ENCODE data around the gene NRG4. TPM values are rescaled to one million over a fixed set of nuclear protein-coding genes. Genes with fewer than 3 reads are reported as not detected.
A peak's percentile ranks its signal among the peaks of the same experiment; 100 is the strongest.

NRG4 gene
- total and polyA plus RNA-seq, 2 of the 8 experiments (the other 6 are each of a cell fraction or from before 2014, with no cell fraction given) = 0.24 TPM; not detected in 1

GRCh38 chr15:75928680-75929608 lies 83.3 kb downstream of the NRG4 start:
- Histone ChIP-seq H2BK20ac (ENCODE audit: low read length) (no peak overlapping the region), H4K91ac (replicated peaks; ENCODE audit: insufficient read length, low read length) (no peak overlapping the region), H3K56ac (replicated peaks; ENCODE audit: insufficient read length, low read depth, low read length) (no peak overlapping the region), H3K4ac (replicated peaks; ENCODE audit: insufficient read length, low read depth, low read length) (no peak overlapping the region), H2BK120ac (replicated peaks; ENCODE audit: low read depth, low read length) (no peak overlapping the region), H3K23ac (ENCODE audit: insufficient read length) (no peak overlapping the region), H3K27ac (ENCODE audit: low read depth, low read length) (no peak overlapping the region), H2BK5ac (ENCODE audit: low read depth, low read length) (no peak overlapping the region), H3K9ac (replicated peaks in 1 of 4; ENCODE audit: extremely low read depth in 1 of 4, low read depth in 3 of 4, low read length in 3 of 4) (no peak overlapping the region), H3K4me1 (replicated peaks in 1 of 4; ENCODE audit: control insufficient read depth in 3 of 4, insufficient read depth in 4 of 4, low read length in 3 of 4) (peaks cover 0 to 11% (median 3%) of the 10 kb centered on the region in 4 experiments; a peak in 3 of 7 replicates), H4K20me1 (replicated peaks in 1 of 2; ENCODE audit: control insufficient read depth in 1 of 2, insufficient read depth in 2 of 2, low read length in 2 of 2) (peaks cover 3 to 14% of the 10 kb centered on the region in 2 experiments), H4K8ac (ENCODE audit: extremely low read depth, insufficient read depth, low read length) (no peak overlapping the region), H3K4me2 (ENCODE audit: insufficient read depth in 1 of 2, low read depth in 2 of 2, low read length in 2 of 2) (no peak overlapping the region), H3K27me3 (replicated peaks in 1 of 4; ENCODE audit: control insufficient read depth in 3 of 4, extremely low read depth in 1 of 4, insufficient read depth in 3 of 4, low read length in 3 of 4) (no peaks in the 10 kb centered on the region), H3K23me2 (ENCODE audit: low read depth, low read length) (no peaks in the 10 kb centered on the region), H3K4me3 (ENCODE audit: extremely low read depth in 1 of 4, insufficient read depth in 2 of 4, low read depth in 3 of 4, low read length in 4 of 4) (no peak overlapping the region), H3K14ac (ENCODE audit: insufficient read length) (no peak overlapping the region), H2AFZ (ENCODE audit: low read length) (no peak overlapping the region), H2AK5ac (ENCODE audit: low read depth, low read length) (no peak overlapping the region), H3K79me2 (ENCODE audit: control insufficient read depth in 1 of 2, insufficient read depth in 2 of 2, low read length in 2 of 2) (peaks cover 0 to 20% of the 10 kb centered on the region in 2 experiments; a peak in 2 of 4 replicates), H3K36me3 (ENCODE audit: control insufficient read depth in 2 of 4, insufficient read depth in 4 of 4, low read length in 3 of 4) (peaks cover under 1 to 37% (median 21%) of the 10 kb centered on the region in 4 experiments), H3K79me1 (ENCODE audit: low read depth, low read length) (0 out of 2 replicates have a peak, but pooled peaks cover 2% of the 10 kb centered on the region), H3K18ac (ENCODE audit: extremely low read depth, low read length) (no peak overlapping the region), H2BK15ac (ENCODE audit: low read length) (no peak overlapping the region), H4K5ac (ENCODE audit: insufficient read length, low read depth, low read length) (no peak overlapping the region), H3K9me3 (ENCODE audit: insufficient read depth in 2 of 2, low read depth in 1 of 2, low read length in 1 of 2) (no peaks in the 10 kb centered on the region), H2BK12ac (ENCODE audit: low read depth, low read length) (no peak overlapping the region)
- TF ChIP-seq SP1 (IDR thresholded peaks at IDR 0.05; ENCODE audit: low read depth, low read length) = 0 out of 2 replicates have a peak, but pooled peaks have one; percentile 15
- no peak for TF ChIP-seq CBX8 (IDR thresholded peaks at IDR 0.05; ENCODE audit: borderline replicate concordance, low read depth, low read length)
- TF ChIP-seq TAF7 (optimal IDR thresholded peaks at IDR 0.05; ENCODE audit: borderline replicate concordance, low read depth, low read length) = no peak
- 0 out of 2 replicates have a peak, but pooled peaks have one; percentile 39 for TF ChIP-seq JUND (IDR thresholded peaks at IDR 0.05; ENCODE audit: low read length)
- TF ChIP-seq, protein P1, sequence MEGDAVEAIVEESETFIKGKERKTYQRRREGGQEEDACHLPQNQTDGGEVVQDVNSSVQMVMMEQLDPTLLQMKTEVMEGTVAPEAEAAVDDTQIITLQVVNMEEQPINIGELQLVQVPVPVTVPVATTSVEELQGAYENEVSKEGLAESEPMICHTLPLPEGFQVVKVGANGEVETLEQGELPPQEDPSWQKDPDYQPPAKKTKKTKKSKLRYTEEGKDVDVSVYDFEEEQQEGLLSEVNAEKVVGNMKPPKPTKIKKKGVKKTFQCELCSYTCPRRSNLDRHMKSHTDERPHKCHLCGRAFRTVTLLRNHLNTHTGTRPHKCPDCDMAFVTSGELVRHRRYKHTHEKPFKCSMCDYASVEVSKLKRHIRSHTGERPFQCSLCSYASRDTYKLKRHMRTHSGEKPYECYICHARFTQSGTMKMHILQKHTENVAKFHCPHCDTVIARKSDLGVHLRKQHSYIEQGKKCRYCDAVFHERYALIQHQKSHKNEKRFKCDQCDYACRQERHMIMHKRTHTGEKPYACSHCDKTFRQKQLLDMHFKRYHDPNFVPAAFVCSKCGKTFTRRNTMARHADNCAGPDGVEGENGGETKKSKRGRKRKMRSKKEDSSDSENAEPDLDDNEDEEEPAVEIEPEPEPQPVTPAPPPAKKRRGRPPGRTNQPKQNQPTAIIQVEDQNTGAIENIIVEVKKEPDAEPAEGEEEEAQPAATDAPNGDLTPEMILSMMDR (IDR thresholded peaks at IDR 0.05; ENCODE audit: control extremely low read depth in 1 of 3, insufficient read depth in 1 of 3, low read depth in 1 of 3, low read length in 3 of 3) = peak; percentile 60 to 87 (median 76)
- peak; percentile 68 to 76 for TF ChIP-seq RAD21 (IDR thresholded peaks at IDR 0.05 in 1 of 2, conservative IDR thresholded peaks at IDR 0.05 in 1 of 2; ENCODE audit: low read depth in 2 of 2, low read length in 2 of 2)
- peak; percentile 45; the same call in 1 of the 2 replicates for TF ChIP-seq CREB1 (IDR thresholded peaks at IDR 0.05)
- ChIA-PET POLR2A (ENCODE audit: partially characterized antibody) (interaction anchor here (0.6 to 1.6 kb wide), 7 partner anchors 13 to 132 kb away, joined by 3 to 7 read pairs (median 3); partner anchors contain the start of gene UBE2Q2), CTCF (ENCODE audit: partially characterized antibody) (interaction anchor here (0.6 to 5.1 kb wide), 74 partner anchors 9 to 1719 kb away, joined by 3 to 41 read pairs (median 3); partner anchors contain the start of gene TMEM266)
- WGBS, 2 experiments (ENCODE audit: extremely low coverage in 1 of 2, insufficient coverage in 1 of 2, insufficient read length in 1 of 2, insufficient replicate concordance in 2 of 2, low coverage in 1 of 2, low lambda C conversion rate in 2 of 2, missing lambda C conversion rate in 1 of 2) = 55% methylated on average over 8 of the region's 9 CpGs; no CpG with 5 or more reads in 1 of the 2 experiments
- FAIRE-seq (peak; percentile 85), DNase-seq (ENCODE audit: low read depth in 1 of 2, low spot score in 2 of 2) (peak in 1 of 2 experiments; percentile 60)
